ENCODE data around the gene YWHAH. TPM values are rescaled to one million over a fixed set of nuclear protein-coding genes. Genes with fewer than 3 reads are reported as not detected.

YWHAH gene
- total and polyA plus RNA-seq, 8 donors: 40.2 to 106 (median 48.0) TPM

DNA sequence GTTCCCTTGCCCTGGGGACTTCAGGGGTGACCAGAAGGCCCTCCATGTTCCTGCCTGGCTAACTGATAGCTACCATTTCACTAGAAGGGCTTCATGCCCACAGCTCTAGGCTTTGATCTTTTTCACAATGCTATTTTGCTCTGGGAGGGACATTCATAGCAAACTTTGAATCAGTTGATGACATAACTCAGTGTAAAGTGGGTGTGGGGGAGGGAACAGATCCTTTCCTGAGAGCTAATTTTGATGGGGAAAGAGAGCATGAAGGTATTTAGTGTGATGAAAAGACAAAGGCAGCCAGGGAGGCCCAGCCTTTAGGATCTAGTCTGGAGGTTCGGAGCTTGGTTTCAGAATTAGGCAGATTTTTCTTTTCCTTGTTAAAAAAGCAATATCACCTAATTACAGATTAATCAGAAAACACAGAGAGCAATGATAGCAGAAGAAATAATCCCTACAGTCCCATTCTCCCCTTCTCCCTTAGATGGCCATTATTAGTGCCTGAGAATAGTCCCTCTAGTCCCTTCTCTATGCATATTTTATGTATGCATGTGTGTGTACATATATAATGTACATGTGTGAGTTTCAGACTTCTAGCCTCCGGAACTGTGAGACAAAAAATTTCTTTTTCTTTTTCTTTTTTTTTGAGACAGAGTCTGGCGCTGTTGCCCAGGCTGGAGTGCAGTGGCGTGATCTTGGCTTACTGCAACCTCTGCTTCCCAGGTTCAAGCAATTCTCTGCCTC, 46.9 kb downstream of the YWHAH start:
- ATAC-seq: no peak
- no peak overlapping the region for H3K27ac ChIP-seq

DNA sequence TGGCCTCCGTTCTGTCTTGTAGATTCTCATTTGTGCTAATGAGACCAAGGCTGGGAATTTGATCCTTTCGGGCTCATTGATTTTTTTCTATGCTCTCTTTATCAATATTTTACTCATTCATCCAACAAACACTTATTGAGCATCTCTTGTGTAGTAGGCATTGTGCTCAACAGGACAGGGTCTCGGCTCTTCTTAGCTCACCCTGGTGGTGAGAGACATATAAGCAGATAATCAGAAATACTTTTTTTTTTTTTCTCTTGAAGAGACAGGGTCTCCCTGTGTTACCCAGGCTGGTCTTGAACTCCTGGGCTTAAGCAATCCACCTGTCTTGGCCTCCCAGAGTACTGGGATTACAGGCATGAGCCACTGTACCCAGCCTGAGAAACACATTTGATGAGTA, 50.7 kb downstream of the YWHAH start:
- no peak for ATAC-seq
- intact Hi-C loops (cut with DNase I): no loop called here
- Histone ChIP-seq H3K36me3 (no peaks in the 10 kb centered on the region), H3K4me3 (no peak overlapping the region), H3K27ac (no peak overlapping the region), H3K9me3 (no peaks in the 10 kb centered on the region), H3K27me3 (no peaks in the 10 kb centered on the region), H3K4me1 (no peaks in the 10 kb centered on the region)
- no peak for DNase-seq
- WGBS, 2 donors: 65 to 72% methylated on average over 3 of the region's 3 CpGs
- FAIRE-seq: no peak
- TF ChIP-seq, protein P1, sequence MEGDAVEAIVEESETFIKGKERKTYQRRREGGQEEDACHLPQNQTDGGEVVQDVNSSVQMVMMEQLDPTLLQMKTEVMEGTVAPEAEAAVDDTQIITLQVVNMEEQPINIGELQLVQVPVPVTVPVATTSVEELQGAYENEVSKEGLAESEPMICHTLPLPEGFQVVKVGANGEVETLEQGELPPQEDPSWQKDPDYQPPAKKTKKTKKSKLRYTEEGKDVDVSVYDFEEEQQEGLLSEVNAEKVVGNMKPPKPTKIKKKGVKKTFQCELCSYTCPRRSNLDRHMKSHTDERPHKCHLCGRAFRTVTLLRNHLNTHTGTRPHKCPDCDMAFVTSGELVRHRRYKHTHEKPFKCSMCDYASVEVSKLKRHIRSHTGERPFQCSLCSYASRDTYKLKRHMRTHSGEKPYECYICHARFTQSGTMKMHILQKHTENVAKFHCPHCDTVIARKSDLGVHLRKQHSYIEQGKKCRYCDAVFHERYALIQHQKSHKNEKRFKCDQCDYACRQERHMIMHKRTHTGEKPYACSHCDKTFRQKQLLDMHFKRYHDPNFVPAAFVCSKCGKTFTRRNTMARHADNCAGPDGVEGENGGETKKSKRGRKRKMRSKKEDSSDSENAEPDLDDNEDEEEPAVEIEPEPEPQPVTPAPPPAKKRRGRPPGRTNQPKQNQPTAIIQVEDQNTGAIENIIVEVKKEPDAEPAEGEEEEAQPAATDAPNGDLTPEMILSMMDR (IDR thresholded peaks at IDR 0.05): no peak

More for the DNA sequence above, 46.9 kb downstream of the YWHAH start:
- Histone ChIP-seq H3K27me3 (no peaks in the 10 kb centered on the region), H3K36me3 (no peaks in the 10 kb centered on the region), H3K4me1 (no peaks in the 10 kb centered on the region), H3K4me3 (no peak overlapping the region), H3K9me3 (no peaks in the 10 kb centered on the region)
- FAIRE-seq: no peak
- TF ChIP-seq, protein P1 (IDR thresholded peaks at IDR 0.05): no peak
- 82 to 91% methylated on average over 4 of the region's 4 CpGs for WGBS, 2 donors
- intact Hi-C loops (cut with DNase I): no loop called here
- DNase-seq: no peak

DNA sequence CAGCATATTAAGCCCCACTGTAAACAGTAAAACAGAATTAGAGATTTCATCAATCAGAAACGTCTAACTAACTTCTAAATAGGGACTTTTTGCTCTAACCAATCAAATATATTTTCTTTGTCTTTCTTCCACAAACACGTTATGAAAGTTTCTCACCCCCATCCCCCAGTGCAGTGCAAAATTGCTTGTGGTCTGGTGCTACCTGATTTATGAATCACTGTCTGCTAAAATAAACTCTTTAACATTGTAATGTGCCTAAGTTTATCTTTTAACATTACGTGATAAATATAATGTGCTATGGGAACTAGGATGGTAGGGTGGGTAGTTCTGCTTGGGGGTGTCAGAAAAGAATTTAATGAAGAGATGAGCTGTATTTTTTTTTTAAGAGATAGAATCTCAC, 51.5 kb downstream of the YWHAH start:
- 31 to 51% methylated on average over 3 of the region's 3 CpGs for WGBS, 2 donors
- DNase-seq: no peak

DNA sequence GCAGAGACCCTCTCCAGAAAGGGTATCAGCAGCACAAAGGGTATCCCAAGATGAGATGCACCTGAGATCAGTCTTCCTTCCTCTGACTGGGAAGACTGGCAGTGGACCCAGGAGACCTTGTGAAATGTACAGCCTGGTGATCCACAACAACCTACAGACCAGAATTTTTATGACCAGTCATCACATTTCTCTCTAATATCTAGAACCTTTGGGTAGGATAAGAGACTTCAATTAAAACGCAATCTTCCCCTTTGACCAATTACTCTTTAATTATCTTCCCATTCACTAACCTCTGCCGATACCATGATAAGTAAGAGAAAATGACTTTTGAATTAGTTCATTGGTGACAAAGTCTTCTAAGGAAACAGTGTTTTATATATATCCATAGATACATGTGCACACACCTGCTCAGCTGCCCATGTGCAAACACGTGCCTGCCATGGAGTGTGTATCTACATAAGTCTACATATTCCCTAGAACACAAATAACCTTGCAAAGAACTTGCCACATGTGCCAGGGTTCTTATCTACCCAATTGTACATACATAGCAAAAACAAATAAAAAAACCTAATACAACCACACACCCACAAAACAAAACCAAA, 54.5 kb downstream of the YWHAH start:
- ATAC-seq: no peak
- WGBS, 2 donors: 69 to 76% methylated on average over 3 of the region's 3 CpGs
- intact Hi-C loops (cut with DNase I): no loop called here
- FAIRE-seq: no peak
- H3K4me1 ChIP-seq: no peaks in the 10 kb centered on the region
- H3K27ac ChIP-seq: no peak overlapping the region
- TF ChIP-seq, protein P1 (IDR thresholded peaks at IDR 0.05): no peak
- H3K36me3 ChIP-seq: no peaks in the 10 kb centered on the region
- no peaks in the 10 kb centered on the region for H3K9me3 ChIP-seq
- H3K27me3 ChIP-seq: no peaks in the 10 kb centered on the region
- no peak overlapping the region for H3K4me3 ChIP-seq
- DNase-seq: no peak

More for the DNA sequence above, 51.5 kb downstream of the YWHAH start:
- TF ChIP-seq, protein P1 (IDR thresholded peaks at IDR 0.05): no peak
- H3K27ac ChIP-seq: no peak overlapping the region
- H3K27me3 ChIP-seq: no peaks in the 10 kb centered on the region
- ATAC-seq (no peak), FAIRE-seq (no peak)
- no peaks in the 10 kb centered on the region for H3K36me3 ChIP-seq
- H3K9me3 ChIP-seq: no peaks in the 10 kb centered on the region
- intact Hi-C loops (cut with DNase I): no loop called here
- H3K4me3 ChIP-seq: no peak overlapping the region
- H3K4me1 ChIP-seq: no peaks in the 10 kb centered on the region

DNA sequence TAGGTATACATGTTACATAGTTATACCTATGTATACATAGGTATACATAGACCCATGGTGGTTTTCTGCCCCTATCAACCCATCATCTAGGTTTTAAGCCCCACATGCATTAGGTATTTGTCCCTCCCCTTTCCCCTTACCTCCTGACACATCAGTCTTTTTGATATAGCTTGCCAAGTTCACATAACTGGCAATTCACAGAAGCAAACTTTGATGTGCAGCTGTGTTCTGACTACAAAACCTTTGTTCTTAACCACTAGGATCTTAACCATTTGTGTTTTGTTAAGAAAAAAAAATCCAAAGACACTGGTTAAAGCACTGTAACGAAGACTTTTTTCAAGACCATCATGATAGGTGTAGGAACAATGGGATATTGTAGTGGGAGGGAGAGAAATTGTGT, 55.8 kb downstream of the YWHAH start:
- TF ChIP-seq, protein P1 (IDR thresholded peaks at IDR 0.05): no peak
- FAIRE-seq: no peak
- no peak for DNase-seq
- Histone ChIP-seq H3K4me1 (no peaks in the 10 kb centered on the region), H3K36me3 (no peaks in the 10 kb centered on the region), H3K4me3 (no peak overlapping the region), H3K9me3 (no peaks in the 10 kb centered on the region), H3K27me3 (no peaks in the 10 kb centered on the region), H3K27ac (no peak overlapping the region)
- ATAC-seq: no peak
- WGBS, 2 donors: 77 to 79% methylated on average over 1 of the region's 1 CpG
- intact Hi-C loops (cut with DNase I): no loop called here
